HEK293T (cell line): ENCODE measurements around the gene CNN3.

Experiments
- BHLHE40 ChIP-seq: fragments of 450-650 bp; IDR thresholded peaks from 2 replicates; pipeline ENCODE4 v1.6.1; 2016; ENCODE audit warnings: mild to moderate bottlenecking, moderate library complexity, borderline replicate concordance
- CTBP1 ChIP-seq: fragments of 450-650 bp; IDR thresholded peaks from 2 replicates; pipeline ENCODE4 v1.6.1; 2016; ENCODE audit warnings: borderline replicate concordance
- FOXA1 ChIP-seq: fragments of 450-650 bp; IDR thresholded peaks from 2 replicates; pipeline ENCODE4 v1.6.1; 2016; ENCODE audit warnings: mild to moderate bottlenecking
- FOXK2 ChIP-seq: fragments of 450-650 bp; IDR thresholded peaks from 2 replicates; pipeline ENCODE4 v1.6.1; 2016; ENCODE audit warnings: mild to moderate bottlenecking
- NFRKB ChIP-seq: fragments of 450-650 bp; IDR thresholded peaks from 2 replicates; pipeline ENCODE4 v1.6.1; 2016; ENCODE audit warnings: mild to moderate bottlenecking, moderate library complexity
- TARDBP ChIP-seq: fragments of 450-650 bp; IDR thresholded peaks from 2 replicates; pipeline ENCODE4 v1.6.1; 2016

GRCh38 chr1:94927405-94928175 lies 680 bp upstream of the CNN3 start:
- TF ChIP-seq FOXK2 (no peak), FOXA1 (no peak), CTBP1 (no peak), NFRKB (no peak), BHLHE40 (no peak), TARDBP (no peak)
